GM23338 (cell line): ENCODE measurements around the gene CALML3. TPM values are rescaled to one million over a fixed set of nuclear protein-coding genes. Genes with fewer than 3 reads are reported as not detected.

ENCODE experiments used
- ATAC-seq: fragments of 200-7000 bp; cut with Tn5 transposase; 3 replicates; pipeline ENCODE4 v1.9.1; 2020
- DNase-seq: peaks from one replicate; pipeline ENCODE4 v3.0.0-alpha.2; 2015; ENCODE audit warnings: low spot score
- H2AFZ ChIP-seq: fragments of 200-600 bp; sonication (generic); 2 replicates; pipeline ENCODE4 v1.8.0; 2016; ENCODE audit warnings: antibody characterized with exemption, mild to moderate bottlenecking, moderate library complexity
- H3F3A ChIP-seq: fragments of 200-600 bp; sonication (generic); replicated peaks from 2 replicates; pipeline ENCODE4 v1.8.0; 2017; ENCODE audit warnings: antibody characterized with exemption, mixed run types, low read depth
- H3K27ac ChIP-seq: fragments of 200-600 bp; sonication (generic); 2 replicates; pipeline ENCODE4 v1.6.1; 2016; ENCODE audit warnings: low read depth
- H3K27me3 ChIP-seq: fragments of 200-600 bp; sonication (generic); 2 replicates; pipeline ENCODE4 v1.8.0; 2016; ENCODE audit warnings: mild to moderate bottlenecking, mixed run types, moderate library complexity; ENCODE audit not compliant: insufficient read depth
- H3K36me3 ChIP-seq: fragments of 200-600 bp; sonication (generic); 2 replicates; pipeline ENCODE4 v1.8.0; 2016; ENCODE audit warnings: mild to moderate bottlenecking; ENCODE audit not compliant: insufficient read depth
- H3K4me1 ChIP-seq: fragments of 200-600 bp; sonication (generic); 2 replicates; pipeline ENCODE4 v1.8.0; 2016; ENCODE audit warnings: mild to moderate bottlenecking, moderate library complexity; ENCODE audit not compliant: insufficient read depth
- H3K4me2 ChIP-seq: fragments of 200-600 bp; sonication (generic); 2 replicates; pipeline ENCODE4 v1.7.1; 2017; ENCODE audit warnings: mixed run types
- H3K4me3 ChIP-seq: fragments of 200-600 bp; sonication (generic); 2 replicates; pipeline ENCODE4 v1.6.1; 2016; ENCODE audit warnings: mixed run types
- H3K79me2 ChIP-seq: fragments of 200-600 bp; sonication (generic); replicated peaks from 2 replicates; pipeline ENCODE4 v1.8.0; 2017; ENCODE audit warnings: mild to moderate bottlenecking; ENCODE audit not compliant: insufficient read depth
- H3K9me2 ChIP-seq: fragments of 200-600 bp; sonication (generic); 2 replicates; pipeline ENCODE4 v1.8.0; 2017; ENCODE audit not compliant: insufficient read depth
- H4K20me1 ChIP-seq: fragments of 200-600 bp; sonication (generic); replicated peaks from 2 replicates; pipeline ENCODE4 v1.8.0; 2017; ENCODE audit warnings: mild to moderate bottlenecking; ENCODE audit not compliant: insufficient read depth
- H3K27ac Mint-ChIP-seq: 2 replicates; pipeline ENCODE4 v1.8.0; 2020; ENCODE audit warnings: inconsistent platforms, mild to moderate bottlenecking, moderate library complexity, mixed read lengths
- H3K27me3 Mint-ChIP-seq: 3 replicates; pipeline ENCODE4 v1.8.0; 2022; ENCODE audit warnings: low read depth, mild to moderate bottlenecking, moderate library complexity, mixed read lengths, inconsistent platforms; ENCODE audit not compliant: insufficient read depth, poor library complexity
- H3K36me3 Mint-ChIP-seq: 3 replicates; pipeline ENCODE4 v1.8.0; 2021; ENCODE audit warnings: low read depth, mild to moderate bottlenecking, inconsistent platforms, moderate library complexity, mixed read lengths
- H3K4me1 Mint-ChIP-seq: 3 replicates; pipeline ENCODE4 v1.8.0; 2020; ENCODE audit warnings: mild to moderate bottlenecking, inconsistent platforms, mixed read lengths
- H3K4me3 Mint-ChIP-seq: 3 replicates; pipeline ENCODE4 v1.8.0; 2021; ENCODE audit warnings: moderate library complexity, mild to moderate bottlenecking, inconsistent platforms, mixed read lengths
- H3K9me3 Mint-ChIP-seq: 3 replicates; pipeline ENCODE4 v1.8.0; 2020; ENCODE audit warnings: moderate library complexity, mild to moderate bottlenecking, inconsistent platforms, mixed read lengths
- CREB1 ChIP-seq: fragments of 250-450 bp; sonication (Bioruptor Pico); IDR thresholded peaks from 2 replicates; pipeline ENCODE4 v1.5.0; 2020; ENCODE audit warnings: low read depth, mild to moderate bottlenecking, moderate library complexity
- EZH2 ChIP-seq: fragments of 200-600 bp; sonication (generic); IDR thresholded peaks from one replicate; pipeline ENCODE4 v1.8.0; 2017; ENCODE audit warnings: antibody characterized with exemption, mild to moderate bottlenecking, low read depth; ENCODE audit not compliant: unreplicated experiment
- EZH2phosphoT487 ChIP-seq: fragments of 200-600 bp; sonication (generic); IDR thresholded peaks from one replicate; pipeline ENCODE4 v1.8.1; 2018; ENCODE audit warnings: antibody characterized with exemption; ENCODE audit not compliant: unreplicated experiment
- JUNB ChIP-seq: IDR thresholded peaks from one replicate; pipeline ENCODE4 v1.6.1; 2016; ENCODE audit warnings: antibody characterized with exemption; ENCODE audit not compliant: unreplicated experiment
- NANOG ChIP-seq: IDR thresholded peaks from 2 replicates; pipeline ENCODE4 v1.6.1; 2016; ENCODE audit warnings: antibody characterized with exemption, borderline replicate concordance
- POLR2AphosphoS5 ChIP-seq: IDR thresholded peaks from 2 replicates; pipeline ENCODE4 v1.6.1; 2016; ENCODE audit warnings: antibody characterized with exemption, low read depth
- STAT1 ChIP-seq: IDR thresholded peaks from one replicate; pipeline ENCODE4 v1.6.1; 2016; ENCODE audit warnings: antibody characterized with exemption; ENCODE audit not compliant: unreplicated experiment
- ZNF114 ChIP-seq: fragments of 250-450 bp; sonication (Bioruptor Pico); IDR thresholded peaks from 2 replicates; pipeline ENCODE4 v1.5.0; 2020; ENCODE audit warnings: mild to moderate bottlenecking, moderate library complexity
- ZNF331 ChIP-seq: fragments of 250-450 bp; sonication (Bioruptor Pico); IDR thresholded peaks from 2 replicates; pipeline ENCODE4 v1.5.0; 2020; ENCODE audit warnings: low read depth, mild to moderate bottlenecking, moderate library complexity
- polyA plus RNA-seq: library from polyadenylated mRNA; unstranded; fragments of >200 nt; fragmentation: Nextera tagmentation; extraction: Ambion mirVana; gene quantifications from 2 replicates; pipeline ENCODE4 v1.2.1, GENCODE V29; 2016
- total RNA-seq: library from RNA; depleted of rRNA; stranded (reverse); fragments of >200 nt; shearing (Covaris generic); gene quantifications from 2 replicates; pipeline ENCODE4 v1.2.3, GENCODE V29; 2014
- TF ChIP-seq, protein P1 (sequence below): IDR thresholded peaks from 2 replicates; pipeline ENCODE4 v1.6.1; 2016; ENCODE audit warnings: antibody characterized with exemption
- TF ChIP-seq, protein P2 (sequence below): fragments of 250-450 bp; sonication (Bioruptor Pico); IDR thresholded peaks from 2 replicates; pipeline ENCODE4 v1.5.0; 2020; ENCODE audit warnings: mild to moderate bottlenecking, moderate library complexity
- TF ChIP-seq, protein P3 (sequence below), 2 experiments: fragments of 200-600 bp in 1 of 2; sonication (generic) in 1 of 2; conservative IDR thresholded peaks; 2 replicates each; pipeline versions ENCODE4 v1.5.1 to v1.6.1; 2016 to 2017; ENCODE audit warnings: antibody characterized with exemption in 2 of 2, low read depth in 2 of 2, mild to moderate bottlenecking in 2 of 2, moderate library complexity in 1 of 2
- TF ChIP-seq, protein P4 (sequence below): IDR thresholded peaks from one replicate; pipeline ENCODE4 v1.6.1; 2018; ENCODE audit warnings: antibody characterized with exemption; ENCODE audit not compliant: unreplicated experiment

The CALML3 gene
- total and polyA plus RNA-seq, 2 experiments from 2014 or later = not detected

DNA sequence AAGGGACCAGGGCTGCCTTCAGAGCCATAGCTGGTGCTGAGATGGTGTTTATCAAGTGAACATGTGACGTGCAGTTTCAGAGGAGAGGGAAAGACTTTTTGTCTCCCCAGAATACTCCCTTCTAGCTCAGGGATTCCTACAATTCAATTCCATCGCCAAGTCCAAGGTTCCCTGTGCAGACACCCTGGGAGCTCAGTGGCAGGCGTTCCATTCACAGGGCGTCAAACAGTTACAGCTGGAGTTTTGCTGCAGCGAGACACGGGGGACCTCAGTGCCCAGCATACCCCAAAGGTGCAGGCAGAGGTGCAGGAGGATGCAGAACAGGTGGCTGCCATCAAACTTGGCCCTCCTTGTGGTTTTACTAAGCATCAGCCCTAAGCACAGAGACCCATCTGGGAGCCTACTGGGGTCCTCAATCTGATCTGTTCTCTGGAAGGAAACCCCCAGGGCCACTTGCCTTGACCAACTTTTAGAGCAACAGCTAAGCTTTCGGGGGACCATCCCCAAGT, 24.5 kb upstream of the CALML3 start:
- Histone ChIP-seq H3F3A (no peaks in the 10 kb centered on the region), H3K9me2 (no peaks in the 10 kb centered on the region), H3K79me2 (no peaks in the 10 kb centered on the region), H3K36me3 (no peaks in the 10 kb centered on the region), H2AFZ (no peak overlapping the region; the same call in 1 of the 2 replicates), H4K20me1 (no peaks in the 10 kb centered on the region), H3K27me3 (no peaks in the 10 kb centered on the region), H3K4me1 (no peaks in the 10 kb centered on the region), H3K27ac (no peak overlapping the region), H3K4me3 (no peak overlapping the region), H3K4me2 (no peak overlapping the region)
- ATAC-seq = no peak
- Mint-ChIP-seq H3K4me1 (peaks cover 18% of the 10 kb centered on the region), H3K27ac (no peak overlapping the region), H3K9me3 (no peaks in the 10 kb centered on the region), H3K27me3 (peaks cover 2% of the 10 kb centered on the region), H3K4me3 (no peak overlapping the region), H3K36me3 (no peaks in the 10 kb centered on the region)
- TF ChIP-seq STAT1 (no peak), POLR2AphosphoS5 (no peak), EZH2phosphoT487 (no peak), ZNF114 (no peak), NANOG (no peak), CREB1 (CRISPR knock-in tag) (no peak), JUNB (no peak), EZH2 (no peak), ZNF331 (CRISPR knock-in tag) (no peak)
- TF ChIP-seq, protein P1, sequence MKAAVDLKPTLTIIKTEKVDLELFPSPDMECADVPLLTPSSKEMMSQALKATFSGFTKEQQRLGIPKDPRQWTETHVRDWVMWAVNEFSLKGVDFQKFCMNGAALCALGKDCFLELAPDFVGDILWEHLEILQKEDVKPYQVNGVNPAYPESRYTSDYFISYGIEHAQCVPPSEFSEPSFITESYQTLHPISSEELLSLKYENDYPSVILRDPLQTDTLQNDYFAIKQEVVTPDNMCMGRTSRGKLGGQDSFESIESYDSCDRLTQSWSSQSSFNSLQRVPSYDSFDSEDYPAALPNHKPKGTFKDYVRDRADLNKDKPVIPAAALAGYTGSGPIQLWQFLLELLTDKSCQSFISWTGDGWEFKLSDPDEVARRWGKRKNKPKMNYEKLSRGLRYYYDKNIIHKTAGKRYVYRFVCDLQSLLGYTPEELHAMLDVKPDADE = no peak
- TF ChIP-seq, protein P2, sequence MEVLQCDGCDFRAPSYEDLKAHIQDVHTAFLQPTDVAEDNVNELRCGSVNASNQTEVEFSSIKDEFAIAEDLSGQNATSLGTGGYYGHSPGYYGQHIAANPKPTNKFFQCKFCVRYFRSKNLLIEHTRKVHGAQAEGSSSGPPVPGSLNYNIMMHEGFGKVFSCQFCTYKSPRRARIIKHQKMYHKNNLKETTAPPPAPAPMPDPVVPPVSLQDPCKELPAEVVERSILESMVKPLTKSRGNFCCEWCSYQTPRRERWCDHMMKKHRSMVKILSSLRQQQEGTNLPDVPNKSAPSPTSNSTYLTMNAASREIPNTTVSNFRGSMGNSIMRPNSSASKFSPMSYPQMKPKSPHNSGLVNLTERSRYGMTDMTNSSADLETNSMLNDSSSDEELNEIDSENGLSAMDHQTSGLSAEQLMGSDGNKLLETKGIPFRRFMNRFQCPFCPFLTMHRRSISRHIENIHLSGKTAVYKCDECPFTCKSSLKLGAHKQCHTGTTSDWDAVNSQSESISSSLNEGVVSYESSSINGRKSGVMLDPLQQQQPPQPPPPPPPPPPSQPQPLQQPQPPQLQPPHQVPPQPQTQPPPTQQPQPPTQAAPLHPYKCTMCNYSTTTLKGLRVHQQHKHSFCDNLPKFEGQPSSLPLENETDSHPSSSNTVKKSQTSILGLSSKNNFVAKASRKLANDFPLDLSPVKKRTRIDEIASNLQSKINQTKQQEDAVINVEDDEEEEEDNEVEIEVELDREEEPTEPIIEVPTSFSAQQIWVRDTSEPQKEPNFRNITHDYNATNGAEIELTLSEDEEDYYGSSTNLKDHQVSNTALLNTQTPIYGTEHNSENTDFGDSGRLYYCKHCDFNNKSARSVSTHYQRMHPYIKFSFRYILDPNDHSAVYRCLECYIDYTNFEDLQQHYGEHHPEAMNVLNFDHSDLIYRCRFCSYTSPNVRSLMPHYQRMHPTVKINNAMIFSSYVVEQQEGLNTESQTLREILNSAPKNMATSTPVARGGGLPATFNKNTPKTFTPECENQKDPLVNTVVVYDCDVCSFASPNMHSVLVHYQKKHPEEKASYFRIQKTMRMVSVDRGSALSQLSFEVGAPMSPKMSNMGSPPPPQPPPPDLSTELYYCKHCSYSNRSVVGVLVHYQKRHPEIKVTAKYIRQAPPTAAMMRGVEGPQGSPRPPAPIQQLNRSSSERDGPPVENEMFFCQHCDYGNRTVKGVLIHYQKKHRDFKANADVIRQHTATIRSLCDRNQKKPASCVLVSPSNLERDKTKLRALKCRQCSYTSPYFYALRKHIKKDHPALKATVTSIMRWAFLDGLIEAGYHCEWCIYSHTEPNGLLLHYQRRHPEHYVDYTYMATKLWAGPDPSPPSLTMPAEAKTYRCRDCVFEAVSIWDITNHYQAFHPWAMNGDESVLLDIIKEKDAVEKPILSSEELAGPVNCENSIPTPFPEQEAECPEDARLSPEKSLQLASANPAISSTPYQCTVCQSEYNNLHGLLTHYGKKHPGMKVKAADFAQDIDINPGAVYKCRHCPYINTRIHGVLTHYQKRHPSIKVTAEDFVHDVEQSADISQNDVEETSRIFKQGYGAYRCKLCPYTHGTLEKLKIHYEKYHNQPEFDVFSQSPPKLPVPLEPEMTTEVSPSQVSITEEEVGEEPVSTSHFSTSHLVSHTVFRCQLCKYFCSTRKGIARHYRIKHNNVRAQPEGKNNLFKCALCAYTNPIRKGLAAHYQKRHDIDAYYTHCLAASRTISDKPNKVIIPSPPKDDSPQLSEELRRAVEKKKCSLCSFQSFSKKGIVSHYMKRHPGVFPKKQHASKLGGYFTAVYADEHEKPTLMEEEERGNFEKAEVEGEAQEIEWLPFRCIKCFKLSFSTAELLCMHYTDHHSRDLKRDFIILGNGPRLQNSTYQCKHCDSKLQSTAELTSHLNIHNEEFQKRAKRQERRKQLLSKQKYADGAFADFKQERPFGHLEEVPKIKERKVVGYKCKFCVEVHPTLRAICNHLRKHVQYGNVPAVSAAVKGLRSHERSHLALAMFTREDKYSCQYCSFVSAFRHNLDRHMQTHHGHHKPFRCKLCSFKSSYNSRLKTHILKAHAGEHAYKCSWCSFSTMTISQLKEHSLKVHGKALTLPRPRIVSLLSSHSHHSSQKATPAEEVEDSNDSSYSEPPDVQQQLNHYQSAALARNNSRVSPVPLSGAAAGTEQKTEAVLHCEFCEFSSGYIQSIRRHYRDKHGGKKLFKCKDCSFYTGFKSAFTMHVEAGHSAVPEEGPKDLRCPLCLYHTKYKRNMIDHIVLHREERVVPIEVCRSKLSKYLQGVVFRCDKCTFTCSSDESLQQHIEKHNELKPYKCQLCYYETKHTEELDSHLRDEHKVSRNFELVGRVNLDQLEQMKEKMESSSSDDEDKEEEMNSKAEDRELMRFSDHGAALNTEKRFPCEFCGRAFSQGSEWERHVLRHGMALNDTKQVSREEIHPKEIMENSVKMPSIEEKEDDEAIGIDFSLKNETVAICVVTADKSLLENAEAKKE = no peak
- TF ChIP-seq, protein P3, sequence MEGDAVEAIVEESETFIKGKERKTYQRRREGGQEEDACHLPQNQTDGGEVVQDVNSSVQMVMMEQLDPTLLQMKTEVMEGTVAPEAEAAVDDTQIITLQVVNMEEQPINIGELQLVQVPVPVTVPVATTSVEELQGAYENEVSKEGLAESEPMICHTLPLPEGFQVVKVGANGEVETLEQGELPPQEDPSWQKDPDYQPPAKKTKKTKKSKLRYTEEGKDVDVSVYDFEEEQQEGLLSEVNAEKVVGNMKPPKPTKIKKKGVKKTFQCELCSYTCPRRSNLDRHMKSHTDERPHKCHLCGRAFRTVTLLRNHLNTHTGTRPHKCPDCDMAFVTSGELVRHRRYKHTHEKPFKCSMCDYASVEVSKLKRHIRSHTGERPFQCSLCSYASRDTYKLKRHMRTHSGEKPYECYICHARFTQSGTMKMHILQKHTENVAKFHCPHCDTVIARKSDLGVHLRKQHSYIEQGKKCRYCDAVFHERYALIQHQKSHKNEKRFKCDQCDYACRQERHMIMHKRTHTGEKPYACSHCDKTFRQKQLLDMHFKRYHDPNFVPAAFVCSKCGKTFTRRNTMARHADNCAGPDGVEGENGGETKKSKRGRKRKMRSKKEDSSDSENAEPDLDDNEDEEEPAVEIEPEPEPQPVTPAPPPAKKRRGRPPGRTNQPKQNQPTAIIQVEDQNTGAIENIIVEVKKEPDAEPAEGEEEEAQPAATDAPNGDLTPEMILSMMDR (conservative IDR thresholded peaks at IDR 0.05; ENCODE audit: low read depth in 2 of 2) = no peak
- TF ChIP-seq, protein P4, sequence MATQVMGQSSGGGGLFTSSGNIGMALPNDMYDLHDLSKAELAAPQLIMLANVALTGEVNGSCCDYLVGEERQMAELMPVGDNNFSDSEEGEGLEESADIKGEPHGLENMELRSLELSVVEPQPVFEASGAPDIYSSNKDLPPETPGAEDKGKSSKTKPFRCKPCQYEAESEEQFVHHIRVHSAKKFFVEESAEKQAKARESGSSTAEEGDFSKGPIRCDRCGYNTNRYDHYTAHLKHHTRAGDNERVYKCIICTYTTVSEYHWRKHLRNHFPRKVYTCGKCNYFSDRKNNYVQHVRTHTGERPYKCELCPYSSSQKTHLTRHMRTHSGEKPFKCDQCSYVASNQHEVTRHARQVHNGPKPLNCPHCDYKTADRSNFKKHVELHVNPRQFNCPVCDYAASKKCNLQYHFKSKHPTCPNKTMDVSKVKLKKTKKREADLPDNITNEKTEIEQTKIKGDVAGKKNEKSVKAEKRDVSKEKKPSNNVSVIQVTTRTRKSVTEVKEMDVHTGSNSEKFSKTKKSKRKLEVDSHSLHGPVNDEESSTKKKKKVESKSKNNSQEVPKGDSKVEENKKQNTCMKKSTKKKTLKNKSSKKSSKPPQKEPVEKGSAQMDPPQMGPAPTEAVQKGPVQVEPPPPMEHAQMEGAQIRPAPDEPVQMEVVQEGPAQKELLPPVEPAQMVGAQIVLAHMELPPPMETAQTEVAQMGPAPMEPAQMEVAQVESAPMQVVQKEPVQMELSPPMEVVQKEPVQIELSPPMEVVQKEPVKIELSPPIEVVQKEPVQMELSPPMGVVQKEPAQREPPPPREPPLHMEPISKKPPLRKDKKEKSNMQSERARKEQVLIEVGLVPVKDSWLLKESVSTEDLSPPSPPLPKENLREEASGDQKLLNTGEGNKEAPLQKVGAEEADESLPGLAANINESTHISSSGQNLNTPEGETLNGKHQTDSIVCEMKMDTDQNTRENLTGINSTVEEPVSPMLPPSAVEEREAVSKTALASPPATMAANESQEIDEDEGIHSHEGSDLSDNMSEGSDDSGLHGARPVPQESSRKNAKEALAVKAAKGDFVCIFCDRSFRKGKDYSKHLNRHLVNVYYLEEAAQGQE = no peak
- DNase-seq = no peak
